Pancreas (tissue), 10 donors: ENCODE measurements around the gene ZNF491. TPM values are rescaled to one million over a fixed set of nuclear protein-coding genes. Genes with fewer than 3 reads are reported as not detected.
A peak's percentile ranks its signal among the peaks of the same experiment; 100 is the strongest.
"Not testable (repeated sequence)": the region's sequence is repeated elsewhere in the genome, so short reads cannot be mapped to it uniquely, and the experiment has no call there.

Experiments
- ATAC-seq, 4 donors: fragments of 200-7000 bp; cut with Tn5 transposase; one replicate each; pipeline versions ENCODE4 v1.8.0 to v1.9.1; 2020; ENCODE audit warnings: mild to moderate bottlenecking in 4 of 4, moderate library complexity in 4 of 4
- DNase-seq, 6 donors: peaks; one replicate each; pipeline ENCODE4 v3.0.0-alpha.2; 2020
- FAIRE-seq: peaks from 2 replicates; lab custom pipeline; 2012; peaks lifted over from hg19 to GRCh38; lab: Jason Lieb, UNC
- H3K27ac ChIP-seq, 4 donors: fragments of 200-600 bp; sonication (generic); 1 replicate in 3 of 4; 2 replicates in 1 of 4; pipeline versions ENCODE4 v1.5.0 to v1.8.0; 2020
- H3K27me3 ChIP-seq, 4 donors: fragments of 200-600 bp; one replicate each; pipeline ENCODE4 v1.8.0; 2021
- H3K36me3 ChIP-seq, 3 donors: fragments of 200-600 bp; sonication (generic) in 1 of 3; one replicate each; pipeline versions ENCODE4 v1.5.0 to v1.8.0; 2020 to 2021
- H3K4me1 ChIP-seq, 3 donors: fragments of 200-600 bp; one replicate each; pipeline ENCODE4 v1.8.0; 2021
- H3K4me3 ChIP-seq, 4 donors: fragments of 200-600 bp; sonication (generic) in 2 of 4; one replicate each; pipeline versions ENCODE4 v1.5.0 to v1.8.0; 2020 to 2021
- H3K9me3 ChIP-seq, 4 donors: fragments of 200-600 bp; one replicate each; pipeline ENCODE4 v1.8.0; 2021
- WGBS, 2 donors: extraction: QIAGEN DNeasy Blood & Tissue Kit; methylation state at CpG; one replicate each; pipeline ENCODE4 v1.1.7; 2013; 5-methylcytosine and 5-hydroxymethylcytosine counted together
- intact Hi-C, 3 donors: fragments of 100-400 bp; cut with DNase I; formaldehyde crosslinking; loops; one replicate each; pipeline versions ENCODE4 v1.11.1 to v1.14.2; 2022
- polyA plus RNA-seq, 2 donors: library from polyadenylated mRNA; stranded (reverse); fragments of 200-250 nt; gene quantifications; one replicate each; pipeline ENCODE4 v1.2.3, GENCODE V29; 2013
- total RNA-seq, 6 donors: library from RNA; stranded (reverse); fragmentation: NEBNext Ultra II Directional in 4 of 6; extraction: Animal tissue kit (Norgen Biotek cat#: 25700) in 4 of 6; gene quantifications; one replicate each; pipeline versions ENCODE4 v1.2.1 to v1.2.4, GENCODE V29; 2021 to 2023
- TF ChIP-seq, protein P1 (sequence below), 4 donors: fragments of 200-600 bp; sonication (generic) in 3 of 4; IDR thresholded peaks; one replicate each; pipeline versions ENCODE4 v1.5.0 to v1.8.0; 2021; ENCODE audit warnings: antibody characterized with exemption in 4 of 4
- donor health status: healthy with polysubstance abuse.
- donor health status: DM: no; HTN: no; CAD: no; lungs with moderate emphysema.
- donor health status: DM: no; HTN: no; CAD: no.
- donor health status: control.
- donor health status: control.
- donor health status: Bipolar disorder and iron deficiency.
- donor health status: DM: yes; HTN: yes; CAD: no.
- donor health status: DM: no; HTN: no; CAD: no.
- donor health status: DM: no; HTN: no; CAD: no.
- donor health status: DM: yes; HTN: yes; CAD: no.

ZNF491 gene
- total and polyA plus RNA-seq, 8 donors, result 0.95 to 3.3 (median 1.2) TPM

DNA sequence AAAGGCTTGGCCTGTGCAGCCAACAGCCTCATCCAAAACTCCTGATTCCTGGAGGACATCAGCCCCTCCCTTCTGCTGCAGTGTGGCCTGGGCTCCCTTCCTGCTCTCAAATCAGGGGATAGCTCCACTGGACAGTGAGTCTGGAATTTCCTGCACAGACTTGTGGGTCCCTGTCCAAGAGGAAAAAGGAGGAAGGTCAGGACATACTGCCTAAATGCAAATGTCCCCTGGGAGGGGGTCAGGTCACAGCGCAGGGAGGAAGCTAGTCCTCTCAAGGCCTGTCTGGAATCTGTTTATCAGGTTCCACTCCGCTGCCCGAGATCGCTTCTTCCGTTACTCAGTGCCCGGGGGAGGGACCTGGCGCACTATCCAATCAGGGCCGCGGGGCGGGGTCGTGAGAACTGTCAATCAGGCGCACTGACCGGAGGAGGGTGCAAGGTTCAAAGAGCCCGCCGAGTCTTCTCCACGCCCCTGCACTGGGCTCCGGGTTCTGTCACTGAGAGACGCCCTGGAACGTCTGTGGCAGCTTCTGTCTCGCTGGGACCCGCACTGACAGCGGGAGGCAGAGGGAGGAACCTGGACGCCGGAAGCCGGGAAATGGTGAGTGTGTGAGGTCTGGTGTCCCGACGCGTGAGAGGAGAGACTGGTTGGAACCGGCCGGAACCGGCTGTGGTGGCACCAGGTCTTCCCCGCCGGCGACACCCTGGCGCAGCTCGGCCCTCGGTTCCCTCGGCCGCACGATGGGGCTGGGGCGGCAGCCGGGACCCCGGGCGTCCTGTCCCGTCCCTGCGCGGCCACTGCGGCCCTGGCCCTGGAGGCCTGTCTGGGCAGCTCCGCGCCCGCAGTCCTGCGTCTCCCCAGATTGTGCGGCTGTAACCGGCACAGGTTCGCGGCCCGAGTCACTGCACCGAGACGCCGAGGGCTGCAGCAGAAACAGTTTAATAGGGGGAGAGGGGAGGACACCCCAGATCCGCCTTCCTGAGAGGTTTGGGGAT, 31.4 kb upstream of the ZNF491 start, which contains the start of gene ZNF441:
TSS of gene ZNF441 (plus strand) at position 404 of the 995 bp plus-strand sequence. CDS start at position 598, 194 bp downstream.
- H3K36me3 ChIP-seq, result no peaks in the 10 kb centered on the region
- peak; percentile 96 to 98 (median 98) for DNase-seq
- peaks cover 0 to 7% (median 0%) of the 10 kb centered on the region in 3 donors for H3K4me1 ChIP-seq
- intact Hi-C loops, result no loop called here
- TF ChIP-seq, protein P1, sequence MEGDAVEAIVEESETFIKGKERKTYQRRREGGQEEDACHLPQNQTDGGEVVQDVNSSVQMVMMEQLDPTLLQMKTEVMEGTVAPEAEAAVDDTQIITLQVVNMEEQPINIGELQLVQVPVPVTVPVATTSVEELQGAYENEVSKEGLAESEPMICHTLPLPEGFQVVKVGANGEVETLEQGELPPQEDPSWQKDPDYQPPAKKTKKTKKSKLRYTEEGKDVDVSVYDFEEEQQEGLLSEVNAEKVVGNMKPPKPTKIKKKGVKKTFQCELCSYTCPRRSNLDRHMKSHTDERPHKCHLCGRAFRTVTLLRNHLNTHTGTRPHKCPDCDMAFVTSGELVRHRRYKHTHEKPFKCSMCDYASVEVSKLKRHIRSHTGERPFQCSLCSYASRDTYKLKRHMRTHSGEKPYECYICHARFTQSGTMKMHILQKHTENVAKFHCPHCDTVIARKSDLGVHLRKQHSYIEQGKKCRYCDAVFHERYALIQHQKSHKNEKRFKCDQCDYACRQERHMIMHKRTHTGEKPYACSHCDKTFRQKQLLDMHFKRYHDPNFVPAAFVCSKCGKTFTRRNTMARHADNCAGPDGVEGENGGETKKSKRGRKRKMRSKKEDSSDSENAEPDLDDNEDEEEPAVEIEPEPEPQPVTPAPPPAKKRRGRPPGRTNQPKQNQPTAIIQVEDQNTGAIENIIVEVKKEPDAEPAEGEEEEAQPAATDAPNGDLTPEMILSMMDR (IDR thresholded peaks at IDR 0.05), result no peak
- no peaks in the 10 kb centered on the region for H3K27me3 ChIP-seq
- H3K9me3 ChIP-seq, result no peaks in the 10 kb centered on the region
- FAIRE-seq, result peak; percentile 9
- peak; percentile 95 to 98 (median 96) for ATAC-seq
- peak within 1 kb of the TSS; percentile 49 to 87 (median 72) for H3K4me3 ChIP-seq
- H3K27ac ChIP-seq, result peak within 1 kb of the TSS; percentile 84 to 94 (median 92)
- WGBS, 2 donors, result 0 to 1% methylated on average over 59 to 61 of the region's 61 CpGs

DNA sequence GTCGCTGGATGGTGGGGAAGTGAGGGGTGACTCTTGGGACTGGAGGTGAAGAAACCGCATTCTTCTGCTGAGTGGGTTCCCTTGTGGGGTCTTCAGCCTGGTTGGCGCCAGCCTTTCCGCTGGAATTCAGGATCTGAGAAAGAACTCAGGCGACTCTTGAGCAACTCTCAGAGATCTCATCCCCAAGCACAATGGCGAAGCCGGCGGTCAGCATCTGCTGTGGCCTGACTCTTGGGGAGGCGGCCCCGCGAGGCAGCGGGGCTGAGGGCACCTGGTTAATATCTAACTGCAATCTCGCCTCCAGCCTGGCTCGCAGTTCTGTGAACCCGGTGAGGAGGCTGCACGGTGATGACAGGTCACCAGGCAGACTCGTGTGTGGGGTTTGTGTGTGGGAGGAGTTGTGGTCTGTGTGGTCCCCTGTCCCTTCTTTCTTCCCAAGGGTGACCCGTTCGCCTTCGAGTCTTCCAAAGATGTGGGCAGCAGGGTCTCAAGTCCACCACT, 30.6 kb upstream of the ZNF491 start:
- 1 to 2% methylated on average over 20 of the region's 20 CpGs for WGBS, 2 donors
- intact Hi-C loops, result no loop called here
- no peaks in the 10 kb centered on the region for H3K27me3 ChIP-seq
- peak; percentile 60 to 77 (median 62) for ATAC-seq
- TF ChIP-seq, protein P1 (IDR thresholded peaks at IDR 0.05), result no peak
- DNase-seq, result peak; percentile 48 to 88 (median 63)
- H3K4me1 ChIP-seq, result peaks cover 0 to 7% (median 0%) of the 10 kb centered on the region in 3 donors
- no peak for FAIRE-seq
- H3K36me3 ChIP-seq, result no peaks in the 10 kb centered on the region
- no peaks in the 10 kb centered on the region for H3K9me3 ChIP-seq
- H3K4me3 ChIP-seq, result peak overlapping the region; percentile 49 to 87 (median 72)
- peak overlapping the region; percentile 84 to 94 (median 92) for H3K27ac ChIP-seq

DNA sequence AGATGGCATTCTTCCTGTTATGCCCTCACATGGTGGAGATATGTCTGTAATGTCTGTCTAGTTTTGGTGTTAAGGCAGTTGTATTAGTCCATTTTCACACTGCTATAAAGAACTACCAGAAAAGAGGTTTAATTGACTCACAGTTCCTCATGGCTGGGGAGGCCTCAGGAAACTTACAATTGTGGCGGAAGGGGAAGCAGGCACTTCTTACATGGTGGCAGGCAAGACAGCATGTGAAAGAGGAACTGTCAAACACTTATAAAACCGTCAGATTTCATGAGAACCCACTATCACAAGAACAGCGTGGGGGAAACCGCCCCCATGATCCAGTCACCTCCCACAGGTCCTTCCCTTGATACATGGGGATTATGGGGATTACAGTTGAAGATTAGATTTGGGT, 28.3 kb upstream of the ZNF491 start:
- Histone ChIP-seq H3K9me3 (no peaks in the 10 kb centered on the region), H3K4me3 (no peak overlapping the region), H3K27ac (no peak overlapping the region), H3K36me3 (no peaks in the 10 kb centered on the region), H3K4me1 (peaks cover 0 to 7% (median 0%) of the 10 kb centered on the region in 3 donors), H3K27me3 (no peaks in the 10 kb centered on the region)
- TF ChIP-seq, protein P1 (IDR thresholded peaks at IDR 0.05), result no peak
- FAIRE-seq, result no peak
- DNase-seq, result no peak
- intact Hi-C loops, result loop anchor here in 1 of 3 donors (10.0 kb wide), 1 partner anchor 75 kb away; no protein-coding TSS in a partner anchor
- WGBS, 2 donors, result 97 to 98% methylated on average over 4 of the region's 4 CpGs
- ATAC-seq, result no peak

DNA sequence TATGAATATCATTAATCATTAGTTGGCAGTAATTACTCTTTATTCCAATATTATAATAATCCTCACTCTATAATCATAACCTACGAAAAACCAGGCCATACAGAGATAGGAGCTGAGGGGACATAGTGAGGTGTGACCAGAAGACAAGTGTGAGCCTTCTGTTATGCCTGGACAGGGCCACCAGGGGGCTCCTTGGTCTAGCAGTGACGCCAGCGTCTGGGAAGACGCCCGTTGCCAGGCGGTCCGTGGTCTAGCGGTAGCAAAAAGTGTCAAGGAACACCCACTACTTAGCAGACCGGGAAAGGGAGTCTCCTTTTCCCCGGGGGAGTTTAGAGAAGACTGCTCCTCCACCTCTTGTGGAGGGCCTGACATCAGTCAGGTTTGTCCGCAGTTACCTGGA, 26.8 kb upstream of the ZNF491 start:
- H3K4me1 ChIP-seq, H3K27ac ChIP-seq, DNase-seq, H3K9me3 ChIP-seq, H3K27me3 ChIP-seq, ATAC-seq, FAIRE-seq, H3K4me3 ChIP-seq, H3K36me3 ChIP-seq: not testable (repeated sequence)
- intact Hi-C loops, result loop anchor here in 1 of 3 donors (10.0 kb wide), 1 partner anchor 77 kb away; no protein-coding TSS in a partner anchor
- WGBS, 2 donors, result 74 to 79% methylated on average over 11 of the region's 11 CpGs

DNA sequence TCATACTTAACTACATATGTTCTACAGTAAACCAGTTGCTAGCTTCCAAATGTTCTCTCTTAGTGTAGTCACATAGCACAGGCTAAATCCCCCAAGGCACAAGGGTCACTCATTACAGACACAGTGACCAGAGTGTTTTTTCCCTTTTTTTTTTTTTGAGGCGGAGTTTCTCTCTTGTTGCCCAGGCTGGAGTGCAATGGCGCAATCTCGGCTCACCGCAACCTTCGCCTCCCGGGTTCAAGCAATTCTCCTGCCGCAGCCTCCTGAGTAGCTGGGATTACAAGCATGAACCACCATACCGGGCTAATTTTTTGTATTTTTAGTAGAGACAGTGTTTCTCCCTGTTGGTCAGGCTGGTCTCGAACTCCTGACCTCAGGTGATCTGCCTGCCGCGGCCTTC, 21.7 kb upstream of the ZNF491 start:
- not testable (repeated sequence) for H3K4me1 ChIP-seq, FAIRE-seq, H3K27ac ChIP-seq, H3K4me3 ChIP-seq, DNase-seq, H3K27me3 ChIP-seq, ATAC-seq
- Histone ChIP-seq H3K9me3 (peaks cover 3 to 11% (median 8%) of the 10 kb centered on the region in 4 donors), H3K36me3 (peaks cover 13 to 40% (median 38%) of the 10 kb centered on the region in 3 donors)
- intact Hi-C loops, result loop anchor here in 1 of 3 donors (10.0 kb wide), 1 partner anchor 82 kb away; no protein-coding TSS in a partner anchor
- 96 to 97% methylated on average over 11 of the region's 11 CpGs for WGBS, 2 donors
